ENCODE measurements around the gene CD300E. TPM values are rescaled to one million over a fixed set of nuclear protein-coding genes. Genes with fewer than 3 reads are reported as not detected.

The CD300E gene
- total RNA-seq, 1 experiment from 2014 or later, result not detected

DNA sequence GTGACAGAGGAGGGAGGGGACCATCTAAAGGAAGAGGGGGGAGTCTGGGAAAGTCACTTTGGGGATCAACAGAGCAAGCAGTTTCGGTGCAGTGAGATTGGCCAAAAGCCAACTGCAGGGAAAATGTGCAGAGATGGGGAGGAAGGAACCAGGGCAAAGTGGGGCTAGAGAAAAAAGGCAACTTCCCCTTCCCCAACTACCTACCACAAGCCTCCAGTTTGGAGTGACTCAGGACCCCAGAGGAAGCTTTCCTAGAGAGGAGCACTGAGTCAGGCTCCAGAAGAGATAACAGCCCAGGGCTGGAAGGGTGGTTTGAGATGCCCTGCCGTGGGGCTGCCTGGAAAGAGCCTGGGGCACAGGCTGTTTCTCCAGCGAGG, 24.5 kb downstream of the CD300E start:
- TF ChIP-seq, protein P1, sequence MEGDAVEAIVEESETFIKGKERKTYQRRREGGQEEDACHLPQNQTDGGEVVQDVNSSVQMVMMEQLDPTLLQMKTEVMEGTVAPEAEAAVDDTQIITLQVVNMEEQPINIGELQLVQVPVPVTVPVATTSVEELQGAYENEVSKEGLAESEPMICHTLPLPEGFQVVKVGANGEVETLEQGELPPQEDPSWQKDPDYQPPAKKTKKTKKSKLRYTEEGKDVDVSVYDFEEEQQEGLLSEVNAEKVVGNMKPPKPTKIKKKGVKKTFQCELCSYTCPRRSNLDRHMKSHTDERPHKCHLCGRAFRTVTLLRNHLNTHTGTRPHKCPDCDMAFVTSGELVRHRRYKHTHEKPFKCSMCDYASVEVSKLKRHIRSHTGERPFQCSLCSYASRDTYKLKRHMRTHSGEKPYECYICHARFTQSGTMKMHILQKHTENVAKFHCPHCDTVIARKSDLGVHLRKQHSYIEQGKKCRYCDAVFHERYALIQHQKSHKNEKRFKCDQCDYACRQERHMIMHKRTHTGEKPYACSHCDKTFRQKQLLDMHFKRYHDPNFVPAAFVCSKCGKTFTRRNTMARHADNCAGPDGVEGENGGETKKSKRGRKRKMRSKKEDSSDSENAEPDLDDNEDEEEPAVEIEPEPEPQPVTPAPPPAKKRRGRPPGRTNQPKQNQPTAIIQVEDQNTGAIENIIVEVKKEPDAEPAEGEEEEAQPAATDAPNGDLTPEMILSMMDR (IDR thresholded peaks at IDR 0.05; ENCODE audit: unreplicated experiment), result no peak
- CTCF ChIA-PET, result interaction anchor here (0.6 kb wide), 1 partner anchor 300 kb away, joined by 3 read pairs; no protein-coding TSS in a partner anchor

DNA sequence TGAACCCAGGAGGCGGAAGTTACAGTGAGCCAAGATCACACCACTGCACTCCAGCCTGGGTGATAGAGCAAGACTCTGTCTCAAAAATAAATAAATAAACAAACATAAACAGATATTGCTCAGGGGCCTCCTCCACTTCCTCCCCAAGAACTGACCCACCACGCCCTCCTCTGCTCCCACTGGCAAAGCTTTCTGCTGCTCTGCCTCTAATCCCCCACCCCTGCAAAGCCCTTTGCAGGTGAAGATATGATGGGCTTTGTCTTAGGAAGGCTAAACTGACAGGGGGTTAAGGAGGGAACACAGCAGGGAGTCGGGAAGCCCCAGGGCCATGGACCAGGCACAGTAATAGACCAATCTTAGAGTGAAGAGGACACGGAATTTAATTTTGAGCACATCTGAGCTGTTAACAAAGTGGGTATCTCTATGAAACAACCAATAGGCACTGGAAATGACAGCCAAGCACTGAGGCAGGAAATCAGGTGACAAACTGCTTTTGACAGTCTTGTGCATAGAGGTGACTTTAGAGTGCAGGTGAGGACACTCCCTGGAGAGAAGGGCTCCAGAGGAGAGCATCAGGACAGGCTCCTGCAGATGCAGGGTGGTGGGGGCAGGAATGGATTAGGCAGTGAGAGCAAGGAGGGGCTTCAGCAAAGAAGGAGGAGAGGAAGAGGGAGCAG, 25.1 kb downstream of the CD300E start:
- CTCF ChIA-PET, result interaction anchor here (0.6 to 0.8 kb wide), 4 partner anchors 27 to 300 kb away, joined by 3 to 5 read pairs (median 3); no protein-coding TSS in a partner anchor
- POLR2A ChIA-PET, result interaction anchor here (1.2 kb wide), 1 partner anchor 32 kb away, joined by 3 read pairs; no protein-coding TSS in a partner anchor
- H3K9me3 Mint-ChIP-seq (ENCODE audit: unreplicated experiment), result no peaks in the 10 kb centered on the region
- H3K4me3 Mint-ChIP-seq (ENCODE audit: unreplicated experiment), result no peak overlapping the region
- H3K27me3 Mint-ChIP-seq (ENCODE audit: insufficient read depth, unreplicated experiment), result no peaks in the 10 kb centered on the region
- no TSS peak for BruUV-seq (replicated peaks)
- DNase-seq (ENCODE audit: unreplicated experiment), result no peak
- no peak overlapping the region for H3K27ac Mint-ChIP-seq (ENCODE audit: low read depth, unreplicated experiment)
- no peaks in the 10 kb centered on the region for H3K36me3 Mint-ChIP-seq (ENCODE audit: insufficient read depth, unreplicated experiment)
- intact Hi-C loops (cut with micrococcal nuclease), result no loop called here
- TF ChIP-seq, protein P1 (IDR thresholded peaks at IDR 0.05; ENCODE audit: unreplicated experiment), result no peak
- H3K4me1 Mint-ChIP-seq (ENCODE audit: insufficient read depth, unreplicated experiment), result peaks cover 28% of the 10 kb centered on the region

More for the DNA sequence above, 24.5 kb downstream of the CD300E start:
- H3K36me3 Mint-ChIP-seq (ENCODE audit: insufficient read depth, unreplicated experiment), result no peaks in the 10 kb centered on the region
- no peaks in the 10 kb centered on the region for H3K9me3 Mint-ChIP-seq (ENCODE audit: unreplicated experiment)
- intact Hi-C loops (cut with micrococcal nuclease), result no loop called here
- no TSS peak for BruUV-seq (replicated peaks)
- peaks cover 28% of the 10 kb centered on the region for H3K4me1 Mint-ChIP-seq (ENCODE audit: insufficient read depth, unreplicated experiment)
- POLR2A ChIA-PET, result interaction anchor here (1.2 kb wide), 1 partner anchor 30 kb away, joined by 4 read pairs; no protein-coding TSS in a partner anchor
- no peak for DNase-seq (ENCODE audit: unreplicated experiment)
- peak overlapping the region; percentile 36 for H3K27ac Mint-ChIP-seq (ENCODE audit: low read depth, unreplicated experiment)
- H3K27me3 Mint-ChIP-seq (ENCODE audit: insufficient read depth, unreplicated experiment), result no peaks in the 10 kb centered on the region
- H3K4me3 Mint-ChIP-seq (ENCODE audit: unreplicated experiment), result no peak overlapping the region

DNA sequence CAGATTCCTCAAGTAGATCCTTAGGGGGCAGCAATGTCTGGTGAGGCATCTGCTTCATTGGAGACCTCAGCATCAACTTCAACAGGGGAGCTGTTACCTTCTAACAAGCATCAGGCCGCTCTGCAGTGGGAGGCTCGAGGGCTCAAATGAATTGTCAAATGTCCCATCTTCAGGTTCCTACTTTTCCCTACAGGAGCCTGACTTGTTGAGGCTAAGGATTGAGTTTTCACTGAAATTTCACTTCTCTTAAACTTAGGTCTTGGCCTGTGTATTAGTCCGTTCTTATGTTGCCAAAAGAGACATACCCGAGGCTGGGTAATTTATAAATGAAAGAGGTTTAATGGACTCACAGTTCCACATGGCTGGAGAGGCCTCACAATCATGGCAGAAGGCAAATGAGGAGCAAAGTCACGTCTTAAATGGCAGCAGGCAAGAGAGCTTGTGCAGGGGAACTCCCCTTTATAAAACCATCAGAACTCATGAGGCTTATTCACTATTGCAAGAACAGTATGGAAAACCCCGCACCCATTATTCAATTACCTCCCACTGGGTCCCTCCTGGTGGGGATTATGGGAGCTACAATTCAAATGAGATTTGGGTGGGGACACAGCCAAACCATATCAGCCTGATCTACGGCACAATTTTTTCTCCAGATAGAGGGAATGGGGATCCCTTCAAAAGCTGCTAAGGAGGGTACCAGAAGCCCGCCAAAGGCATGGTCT, 26.3 kb downstream of the CD300E start:
- CTCF ChIA-PET, result interaction anchor here (0.6 to 0.8 kb wide), 3 partner anchors 78 to 1204 kb away, joined by 3 to 5 read pairs (median 3); no protein-coding TSS in a partner anchor
- H3K27me3 Mint-ChIP-seq (ENCODE audit: insufficient read depth, unreplicated experiment), result no peaks in the 10 kb centered on the region
- peaks cover 36% of the 10 kb centered on the region for H3K4me1 Mint-ChIP-seq (ENCODE audit: insufficient read depth, unreplicated experiment)
- POLR2A ChIA-PET, result interaction anchor here (1.2 kb wide), 1 partner anchor 31 kb away, joined by 3 read pairs; no protein-coding TSS in a partner anchor
- no peak overlapping the region for H3K4me3 Mint-ChIP-seq (ENCODE audit: unreplicated experiment)
- no peak for DNase-seq (ENCODE audit: unreplicated experiment)
- TF ChIP-seq, protein P1 (IDR thresholded peaks at IDR 0.05; ENCODE audit: unreplicated experiment), result no peak
- BruUV-seq (replicated peaks), result no TSS peak
- no peak overlapping the region for H3K27ac Mint-ChIP-seq (ENCODE audit: low read depth, unreplicated experiment)
- H3K36me3 Mint-ChIP-seq (ENCODE audit: insufficient read depth, unreplicated experiment), result no peaks in the 10 kb centered on the region
- intact Hi-C loops (cut with micrococcal nuclease), result no loop called here
- no peaks in the 10 kb centered on the region for H3K9me3 Mint-ChIP-seq (ENCODE audit: unreplicated experiment)
